Suprapubic skin (tissue), 4 donors: ENCODE data around the gene CDK5RAP1.

Experiments used
- CTCF ChIP-seq, 2 donors: fragments of 200-600 bp in 1 of 2; fragments of 450-650 bp in 1 of 2; sonication (generic) in 1 of 2; IDR thresholded peaks; one replicate each; pipeline ENCODE4 v1.5.1; 2016 to 2019; ENCODE audit warnings: antibody characterized with exemption in 2 of 2, mild to moderate bottlenecking in 1 of 2, moderate library complexity in 1 of 2
- EP300 ChIP-seq: sonication (generic); formaldehyde crosslinking; IDR thresholded peaks from one replicate; pipeline ENCODE4 v1.6.1; 2017; ENCODE audit warnings: antibody characterized with exemption
- POLR2A ChIP-seq, 2 donors: fragments of 450-650 bp; IDR thresholded peaks; one replicate each; pipeline ENCODE4 v1.6.1; 2017; ENCODE audit warnings: antibody characterized with exemption in 2 of 2, mild to moderate bottlenecking in 2 of 2, moderate library complexity in 2 of 2
- POLR2AphosphoS5 ChIP-seq, 3 donors: sonication (generic); formaldehyde crosslinking; IDR thresholded peaks; one replicate each; pipeline ENCODE4 v1.6.1; 2017; ENCODE audit warnings: antibody characterized with exemption in 3 of 3

- TF ChIP-seq CTCF (IDR thresholded peaks at IDR 0.05) (no peak), POLR2A (IDR thresholded peaks at IDR 0.05) (no peak), POLR2AphosphoS5 (IDR thresholded peaks at IDR 0.05) (no peak), EP300 (no peak)
Observed at GRCh38 chr20:33377366-33377765, 24.0 kb downstream of the CDK5RAP1 start.
